ENCODE measurements around the gene FAM120AOS. TPM values are rescaled to one million over a fixed set of nuclear protein-coding genes. Genes with fewer than 3 reads are reported as not detected.

The FAM120AOS gene
- total RNA-seq: 31.4 and 38.6 TPM in 2 replicates

DNA sequence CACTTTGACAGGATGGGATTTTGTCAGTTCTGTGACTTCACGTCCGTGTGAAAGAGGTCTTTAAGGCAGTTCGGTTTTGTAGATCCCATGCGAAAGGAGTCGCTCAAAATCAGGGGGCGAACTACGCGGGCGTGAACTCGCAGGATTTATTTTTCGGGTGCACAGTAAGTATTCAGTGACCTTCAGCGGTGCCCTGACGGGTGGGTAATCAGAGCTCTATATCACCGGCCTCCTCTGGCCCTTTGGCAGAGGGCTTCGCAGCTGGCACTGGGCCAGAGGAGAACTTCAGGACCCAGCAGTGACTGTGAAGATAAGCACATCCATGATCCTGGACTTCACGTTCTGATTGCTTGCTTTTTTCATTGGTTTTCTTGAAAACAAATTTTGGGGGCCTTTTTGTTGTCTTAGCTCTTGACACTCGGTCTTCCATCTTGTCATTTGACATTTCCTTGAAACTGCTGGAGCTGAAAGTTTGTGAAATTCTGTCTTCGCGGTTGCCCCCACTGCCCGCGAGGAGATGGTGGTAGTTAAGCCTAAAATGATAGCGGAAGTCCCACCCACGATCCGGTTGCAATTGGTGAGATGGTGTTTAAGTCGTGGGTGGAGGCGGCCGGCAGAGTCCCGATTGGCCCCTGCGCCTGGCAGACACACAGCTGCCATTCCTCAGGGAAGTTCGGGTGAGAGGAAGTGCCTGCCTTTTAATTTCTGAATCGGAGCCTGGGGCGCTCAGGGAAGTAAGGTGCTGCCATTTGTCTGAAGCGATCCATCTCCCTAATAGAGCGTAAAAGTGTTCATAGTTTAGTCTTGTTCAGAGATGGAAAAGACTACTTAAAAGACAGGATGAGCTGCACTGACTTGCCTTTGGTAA lies at the start of gene FAM120AOS:
Gene FAM120AOS, minus strand, starts transcription at position 535 of the 868 bp plus-strand sequence. CDS start 872 bp downstream, outside the sequence.
- TF ChIP-seq, protein P1, sequence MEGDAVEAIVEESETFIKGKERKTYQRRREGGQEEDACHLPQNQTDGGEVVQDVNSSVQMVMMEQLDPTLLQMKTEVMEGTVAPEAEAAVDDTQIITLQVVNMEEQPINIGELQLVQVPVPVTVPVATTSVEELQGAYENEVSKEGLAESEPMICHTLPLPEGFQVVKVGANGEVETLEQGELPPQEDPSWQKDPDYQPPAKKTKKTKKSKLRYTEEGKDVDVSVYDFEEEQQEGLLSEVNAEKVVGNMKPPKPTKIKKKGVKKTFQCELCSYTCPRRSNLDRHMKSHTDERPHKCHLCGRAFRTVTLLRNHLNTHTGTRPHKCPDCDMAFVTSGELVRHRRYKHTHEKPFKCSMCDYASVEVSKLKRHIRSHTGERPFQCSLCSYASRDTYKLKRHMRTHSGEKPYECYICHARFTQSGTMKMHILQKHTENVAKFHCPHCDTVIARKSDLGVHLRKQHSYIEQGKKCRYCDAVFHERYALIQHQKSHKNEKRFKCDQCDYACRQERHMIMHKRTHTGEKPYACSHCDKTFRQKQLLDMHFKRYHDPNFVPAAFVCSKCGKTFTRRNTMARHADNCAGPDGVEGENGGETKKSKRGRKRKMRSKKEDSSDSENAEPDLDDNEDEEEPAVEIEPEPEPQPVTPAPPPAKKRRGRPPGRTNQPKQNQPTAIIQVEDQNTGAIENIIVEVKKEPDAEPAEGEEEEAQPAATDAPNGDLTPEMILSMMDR (conservative IDR thresholded peaks at IDR 0.05; ENCODE audit: low read depth, low read length): no peak

DNA sequence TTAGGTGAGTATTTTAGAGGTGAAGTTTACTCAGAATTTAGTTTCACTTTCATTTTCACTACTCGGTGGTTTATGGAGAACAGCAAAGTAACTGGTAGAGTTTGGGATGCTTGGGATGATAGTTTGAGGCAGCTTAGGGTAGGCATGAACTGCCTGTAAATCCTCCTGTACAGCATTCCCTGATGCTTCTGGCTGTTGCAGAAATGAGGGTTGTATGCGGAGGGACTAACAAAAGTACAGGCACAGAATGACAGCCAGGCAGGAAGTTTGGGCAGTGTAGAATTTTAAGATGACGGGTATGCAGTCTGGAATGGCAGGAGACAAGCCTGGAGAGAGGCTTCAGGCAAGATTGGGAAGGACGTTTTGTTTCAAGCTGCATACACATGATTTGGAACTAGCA lies 48.0 kb upstream of the FAM120AOS start:
- TF ChIP-seq, protein P1 (conservative IDR thresholded peaks at IDR 0.05; ENCODE audit: low read depth, low read length): no peak
- no peak for DNase-seq (ENCODE audit: low read depth)
- peak overlapping the region; percentile 17 for H3K4me3 ChIP-seq (ENCODE audit: low read depth, low read length)

More for the DNA sequence above, at the start of gene FAM120AOS:
- DNase-seq (ENCODE audit: low read depth): peak; percentile 74
- peak within 1 kb of the TSS; percentile 70 for H3K4me3 ChIP-seq (ENCODE audit: low read depth, low read length)

DNA sequence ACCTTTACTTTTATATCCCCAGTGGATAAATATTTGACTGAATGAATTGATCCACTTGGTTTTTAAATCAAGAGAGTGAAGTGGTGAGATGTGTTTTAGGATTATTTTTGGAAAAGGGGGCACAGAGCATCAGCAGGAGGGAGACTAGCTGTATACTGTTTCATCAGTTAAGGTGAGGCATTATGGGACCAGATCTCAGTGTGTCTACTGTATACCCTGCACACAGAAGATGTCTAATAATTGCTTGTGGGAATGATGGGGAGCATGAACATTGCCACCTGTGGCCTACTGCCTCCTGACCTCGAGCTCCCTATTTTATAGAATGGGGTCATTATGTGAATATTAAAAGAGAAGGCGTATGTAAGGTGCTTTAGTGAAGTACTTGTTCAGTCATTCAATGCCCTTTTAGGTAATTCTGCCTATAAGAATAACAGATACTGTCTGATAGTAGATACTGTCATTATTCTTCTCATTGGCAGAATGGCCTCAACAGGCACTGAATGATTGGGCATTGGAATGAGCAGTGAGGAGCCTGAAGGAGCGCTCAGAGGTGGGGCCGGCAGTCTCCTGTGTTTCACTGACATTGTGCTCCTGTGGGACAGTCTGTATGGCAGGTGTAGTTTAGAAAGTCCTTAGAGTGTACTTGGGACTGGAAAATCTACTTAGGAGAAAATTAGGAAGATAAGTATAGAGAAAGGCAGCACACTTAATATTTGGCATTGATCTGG lies 47.4 kb upstream of the FAM120AOS start:
- TF ChIP-seq, protein P1 (conservative IDR thresholded peaks at IDR 0.05; ENCODE audit: low read depth, low read length): no peak
- no peak for DNase-seq (ENCODE audit: low read depth)
- H3K4me3 ChIP-seq (ENCODE audit: low read depth, low read length): peak overlapping the region; percentile 17

DNA sequence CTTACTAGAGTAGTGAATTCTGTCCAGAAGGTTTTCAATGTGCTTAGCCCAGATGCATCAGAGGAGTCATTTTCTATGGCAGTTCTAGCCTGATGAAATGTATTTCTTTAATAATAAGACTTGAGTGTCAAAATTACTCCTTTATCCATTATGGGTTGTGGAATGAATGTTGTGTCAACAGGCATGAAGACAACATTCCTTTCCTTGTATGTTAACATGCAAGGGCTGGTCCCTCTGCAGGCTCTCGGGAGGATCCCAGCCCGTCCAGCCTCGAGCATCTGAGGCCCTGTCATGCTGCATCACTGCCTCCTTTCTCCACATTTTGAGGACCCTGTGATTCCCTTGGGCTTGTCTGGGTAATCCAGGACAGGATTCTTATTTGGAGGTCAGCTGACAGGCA lies 42.9 kb upstream of the FAM120AOS start:
- TF ChIP-seq, protein P1 (conservative IDR thresholded peaks at IDR 0.05; ENCODE audit: low read depth, low read length): no peak
- DNase-seq (ENCODE audit: low read depth): no peak
- H3K4me3 ChIP-seq (ENCODE audit: low read depth, low read length): no peak overlapping the region

DNA sequence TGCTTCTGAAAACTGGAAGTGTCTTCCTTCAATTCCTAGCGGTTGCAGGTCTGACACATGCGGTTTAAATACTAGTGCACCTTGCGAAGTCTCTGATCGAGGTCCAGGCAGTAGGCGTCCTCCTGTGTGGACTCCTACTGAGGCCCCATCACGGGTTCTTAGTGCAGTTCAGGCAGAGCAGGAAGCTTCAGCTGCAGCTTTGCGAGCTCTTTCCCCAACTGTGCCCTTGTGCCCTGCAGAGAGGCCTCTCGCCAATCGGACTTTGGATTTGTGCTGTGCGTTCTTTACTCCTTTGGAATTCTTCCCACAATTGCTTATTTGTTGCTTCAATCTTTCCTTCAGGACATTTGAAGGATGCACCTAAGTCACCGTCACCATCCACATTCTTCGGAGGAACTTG lies 40.6 kb upstream of the FAM120AOS start:
- no peak overlapping the region for H3K4me3 ChIP-seq (ENCODE audit: low read depth, low read length)
- DNase-seq (ENCODE audit: low read depth): no peak
- TF ChIP-seq, protein P1 (conservative IDR thresholded peaks at IDR 0.05; ENCODE audit: low read depth, low read length): no peak

DNA sequence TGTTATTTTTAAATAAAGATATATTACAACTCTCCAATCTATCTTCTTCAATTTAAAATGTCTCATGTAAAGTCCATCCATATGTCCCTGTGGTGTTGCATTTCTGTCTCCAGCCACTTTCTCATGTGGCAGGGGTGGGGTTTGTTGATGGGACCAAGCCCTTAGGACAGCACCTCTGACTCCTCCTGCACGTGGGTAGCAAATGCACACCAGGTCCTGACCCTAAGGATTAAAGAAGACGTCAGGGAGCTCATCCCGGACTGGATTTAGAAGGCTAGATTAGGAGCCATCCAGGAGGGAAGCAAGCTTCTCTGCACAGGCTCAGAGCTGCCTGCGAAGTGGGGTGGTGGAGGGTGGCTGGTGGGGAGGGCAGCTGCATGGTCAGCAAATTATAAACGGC lies 38.9 kb upstream of the FAM120AOS start:
- no peak overlapping the region for H3K4me3 ChIP-seq (ENCODE audit: low read depth, low read length)
- no peak for DNase-seq (ENCODE audit: low read depth)
- TF ChIP-seq, protein P1 (conservative IDR thresholded peaks at IDR 0.05; ENCODE audit: low read depth, low read length): no peak

Measured in epithelial cell of proximal tubule (primary cell).